Measurements from ENCODE around the gene BICDL2.

The BICDL2 gene

GRCh38 chr16:3007059-3007956 lies 29.4 kb downstream of the BICDL2 start:
- no peak for DNase-seq

GRCh38 chr16:3004781-3005284 lies 31.9 kb downstream of the BICDL2 start:
- DNase-seq, result no peak

- DNase-seq, result no peak
These were observed 32.4 kb downstream of the BICDL2 start for GRCh38 chr16:3004319-3004718.

GRCh38 chr16:3003582-3004270 lies 33.0 kb downstream of the BICDL2 start:
- DNase-seq, result peak; percentile 98

GRCh38 chr16:3001316-3001715 lies 35.4 kb downstream of the BICDL2 start:
- no peak for DNase-seq

DNA sequence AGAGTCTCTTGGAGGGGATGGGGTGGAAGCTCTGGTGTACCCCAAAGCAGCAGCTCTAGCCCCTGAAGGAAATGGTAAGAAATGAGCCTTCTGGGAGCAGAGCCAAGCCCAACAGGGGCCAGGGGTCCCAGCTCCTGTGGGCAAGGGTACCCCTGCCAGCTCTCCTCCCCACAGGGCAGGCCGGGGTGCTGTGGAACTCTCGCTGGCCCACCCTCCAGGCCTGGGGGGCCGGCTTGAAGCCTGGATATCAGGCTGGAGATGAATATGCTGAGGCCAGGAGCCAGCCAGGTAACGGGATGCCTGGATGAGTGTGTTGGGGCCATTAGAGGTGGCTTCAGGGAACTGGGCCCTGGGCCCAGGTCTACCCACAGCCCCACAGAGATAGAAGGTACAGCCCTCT lies 36.2 kb downstream of the BICDL2 start:
- no peak for DNase-seq

DNA sequence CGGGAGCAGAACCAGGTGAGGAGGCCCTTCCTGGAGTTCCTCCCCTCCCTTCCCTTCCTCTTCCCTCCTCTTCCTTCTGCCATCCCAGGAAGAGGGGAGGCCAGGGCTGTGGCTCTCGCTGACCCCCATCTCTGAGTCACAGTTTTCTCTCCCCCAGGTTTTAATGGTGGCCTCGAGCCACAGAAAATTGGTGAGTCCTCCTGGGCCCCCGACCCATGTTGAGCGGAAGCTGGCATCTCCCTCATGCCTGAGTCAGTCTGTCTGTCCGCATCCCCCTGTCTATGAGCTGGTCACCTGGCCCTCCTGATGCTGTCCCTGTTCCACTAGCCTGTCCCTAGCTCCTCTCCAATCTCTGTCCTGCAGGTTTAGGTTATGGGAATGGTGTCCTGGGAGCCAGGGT lies 36.8 kb downstream of the BICDL2 start:
- no peak for DNase-seq

- DNase-seq, result no peak
These were observed 40.4 kb downstream of the BICDL2 start for GRCh38 chr16:2996298-2996697.

GRCh38 chr16:2992383-2993081 lies 44.2 kb downstream of the BICDL2 start:
- DNase-seq, result no peak

DNA sequence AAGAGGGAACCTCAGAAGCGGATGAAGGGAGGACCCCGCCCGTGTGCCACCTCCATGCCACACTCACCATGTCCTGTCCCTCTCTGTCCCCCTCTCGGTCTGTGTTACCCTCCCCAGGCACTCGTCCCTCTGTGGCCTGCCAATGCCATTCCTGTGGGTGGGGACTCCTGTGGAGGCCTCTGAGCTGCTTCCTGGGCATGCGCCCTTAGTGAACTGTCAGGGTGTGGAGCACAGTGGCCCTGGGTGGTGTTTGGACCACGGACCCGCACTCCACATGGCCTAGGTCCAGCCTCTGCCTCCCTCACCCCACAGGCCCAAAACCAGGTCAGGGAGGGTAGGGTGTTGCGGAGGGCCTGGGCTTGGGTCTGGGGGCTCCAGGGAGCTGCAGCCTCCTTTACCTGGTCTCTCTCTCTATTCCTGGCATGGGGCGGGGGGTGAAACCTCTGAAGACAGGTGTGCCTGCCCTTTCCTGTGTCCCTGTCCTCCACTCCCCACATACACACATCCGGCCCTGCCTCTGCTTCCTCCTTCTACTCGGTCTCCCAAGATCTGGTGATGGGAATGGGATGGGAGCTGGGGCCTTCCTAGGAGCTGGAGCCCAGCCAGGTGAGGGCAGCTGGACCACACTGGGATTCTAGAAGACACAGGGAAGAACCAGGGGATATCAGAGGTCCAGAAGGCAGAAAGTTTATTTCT lies 45.0 kb downstream of the BICDL2 start:
- no peak for DNase-seq

DNA sequence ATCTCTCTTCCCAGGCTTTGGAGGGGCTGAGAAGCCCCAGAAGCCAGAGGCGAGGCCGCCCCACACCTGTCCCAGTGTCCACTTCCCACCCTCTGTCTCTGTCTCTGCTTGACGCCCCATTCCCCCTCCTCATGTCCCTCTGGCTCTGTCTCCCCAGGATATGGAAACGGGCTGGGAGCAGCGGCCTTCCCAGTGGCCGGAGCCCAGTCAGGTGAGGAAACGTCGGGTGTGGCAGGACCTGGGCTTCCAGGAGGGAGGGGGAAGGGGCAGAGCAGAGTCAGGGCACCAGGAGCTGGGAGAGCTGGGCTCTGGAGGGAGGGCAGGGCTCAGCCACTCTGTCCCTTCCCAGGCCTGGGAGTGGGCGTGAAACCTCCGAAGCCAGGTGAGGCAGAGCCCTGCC lies 45.9 kb downstream of the BICDL2 start:
- DNase-seq, result no peak

GRCh38 chr16:2988590-2989099 lies 48.1 kb downstream of the BICDL2 start:
- DNase-seq, result no peak

DNA sequence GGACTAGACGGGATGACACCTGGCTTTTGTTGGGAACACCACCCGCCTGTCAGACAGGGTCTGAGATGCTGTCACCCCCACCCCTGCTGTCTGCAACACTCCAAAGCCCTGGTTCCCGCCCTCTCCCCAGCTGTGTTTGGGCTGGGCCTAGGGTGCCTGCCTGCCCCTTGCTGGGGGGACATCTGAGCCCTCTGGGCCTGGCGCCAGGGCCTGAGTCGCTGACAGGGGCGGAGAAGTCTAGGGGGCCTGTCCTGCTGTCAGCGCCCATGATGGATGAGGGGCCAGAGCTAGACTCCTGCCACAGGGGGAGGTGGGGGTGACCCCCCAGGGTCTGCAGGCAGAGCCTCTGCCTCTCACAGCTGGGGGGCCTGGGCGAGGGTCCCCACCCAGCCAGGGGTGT lies 48.9 kb downstream of the BICDL2 start:
- DNase-seq, result peak; percentile 74

DNA sequence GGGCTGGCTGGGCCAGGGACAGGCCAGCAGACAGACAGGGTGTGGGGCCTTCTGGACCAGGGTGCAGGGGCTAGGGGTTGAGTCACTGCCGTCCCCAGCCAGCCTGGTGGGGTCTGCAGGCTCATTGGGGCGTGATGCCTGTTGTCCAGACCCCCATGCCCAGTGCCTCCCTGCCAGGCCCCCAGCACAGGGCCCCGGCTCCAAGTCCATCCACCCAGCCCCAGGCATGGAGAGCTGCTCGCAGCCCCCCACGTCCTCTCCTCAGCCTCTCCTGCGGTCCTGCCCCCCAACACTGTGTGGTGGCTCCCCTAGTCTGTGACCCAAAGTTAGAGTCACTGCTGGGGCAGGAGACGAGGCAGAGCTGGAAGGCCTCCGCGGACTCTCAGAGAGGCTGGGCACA lies 49.5 kb downstream of the BICDL2 start:
- no peak for DNase-seq

DNA sequence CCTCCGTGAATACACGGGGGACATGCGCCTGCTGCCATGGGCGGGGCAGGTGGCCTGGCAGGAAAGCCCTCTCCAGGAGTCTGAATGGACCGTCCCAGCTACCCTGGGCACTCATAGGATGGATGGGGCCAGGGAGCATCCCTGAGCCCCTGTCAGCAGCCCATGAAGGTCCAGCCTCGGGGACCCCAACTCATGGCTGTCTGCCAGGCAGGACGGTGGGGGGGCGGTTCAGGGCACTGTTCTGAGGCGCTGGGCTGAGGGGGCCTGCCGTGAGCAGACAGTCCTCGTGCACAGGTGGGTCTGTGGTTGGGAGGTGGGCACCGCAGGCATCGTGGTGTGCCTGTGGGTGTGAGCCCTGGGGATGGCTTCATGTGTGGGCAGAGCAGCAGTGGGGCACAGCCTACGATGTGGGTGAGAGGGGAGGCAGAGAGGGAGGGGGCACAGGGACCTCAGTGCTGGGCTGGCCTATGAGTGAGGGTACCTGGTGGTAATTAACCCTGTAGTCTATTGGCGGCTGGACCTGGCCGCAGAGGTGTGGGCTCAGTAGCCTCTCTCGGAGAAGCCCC lies 50.0 kb downstream of the BICDL2 start:
- no peak for DNase-seq

GRCh38 chr16:2985893-2986355 lies 50.8 kb downstream of the BICDL2 start:
- no peak for DNase-seq

DNA sequence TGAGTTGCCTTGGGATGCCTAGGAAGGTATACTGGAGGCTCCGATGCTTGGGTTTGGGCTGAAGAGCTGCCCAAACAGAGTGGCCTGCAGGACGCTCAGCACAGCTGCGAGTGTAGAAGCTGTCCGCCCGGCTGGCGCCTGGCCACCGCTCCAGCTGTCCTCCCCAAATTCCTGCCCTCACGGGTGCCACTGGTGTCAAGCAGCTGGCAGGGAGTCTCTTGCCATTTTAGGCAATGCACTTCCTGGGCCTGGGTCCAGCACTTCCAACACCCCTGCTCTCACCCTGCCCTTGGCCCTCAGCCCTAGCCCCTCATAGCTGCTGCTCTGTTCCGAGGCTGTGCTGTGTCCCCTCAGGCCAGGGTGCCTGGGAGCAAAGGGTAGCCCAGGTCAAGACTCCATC lies 51.3 kb downstream of the BICDL2 start:
- peak; percentile 87 for DNase-seq

GRCh38 chr16:2983706-2984136 lies 53.0 kb downstream of the BICDL2 start:
- DNase-seq, result peak; percentile 89

GRCh38 chr16:2982402-2982801 lies 54.3 kb downstream of the BICDL2 start:
- no peak for DNase-seq

DNA sequence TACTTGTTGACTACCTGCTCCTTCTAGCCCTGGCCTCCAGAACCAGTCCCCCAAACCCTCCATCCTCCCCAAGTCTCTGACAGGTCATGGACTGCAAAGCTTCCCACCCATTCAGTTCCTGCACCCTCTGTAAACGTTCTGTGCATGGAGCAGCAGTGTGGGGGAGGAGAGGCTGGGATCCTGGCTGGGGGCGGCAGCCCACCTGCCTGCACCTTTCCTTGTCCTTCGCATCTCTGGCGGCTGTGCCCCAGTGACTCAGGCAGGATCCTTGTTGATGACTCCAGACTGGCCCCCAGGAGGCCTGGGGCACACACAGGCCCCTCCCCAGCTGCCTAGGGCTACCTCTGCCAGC lies 54.9 kb downstream of the BICDL2 start:
- DNase-seq, result no peak

DNA sequence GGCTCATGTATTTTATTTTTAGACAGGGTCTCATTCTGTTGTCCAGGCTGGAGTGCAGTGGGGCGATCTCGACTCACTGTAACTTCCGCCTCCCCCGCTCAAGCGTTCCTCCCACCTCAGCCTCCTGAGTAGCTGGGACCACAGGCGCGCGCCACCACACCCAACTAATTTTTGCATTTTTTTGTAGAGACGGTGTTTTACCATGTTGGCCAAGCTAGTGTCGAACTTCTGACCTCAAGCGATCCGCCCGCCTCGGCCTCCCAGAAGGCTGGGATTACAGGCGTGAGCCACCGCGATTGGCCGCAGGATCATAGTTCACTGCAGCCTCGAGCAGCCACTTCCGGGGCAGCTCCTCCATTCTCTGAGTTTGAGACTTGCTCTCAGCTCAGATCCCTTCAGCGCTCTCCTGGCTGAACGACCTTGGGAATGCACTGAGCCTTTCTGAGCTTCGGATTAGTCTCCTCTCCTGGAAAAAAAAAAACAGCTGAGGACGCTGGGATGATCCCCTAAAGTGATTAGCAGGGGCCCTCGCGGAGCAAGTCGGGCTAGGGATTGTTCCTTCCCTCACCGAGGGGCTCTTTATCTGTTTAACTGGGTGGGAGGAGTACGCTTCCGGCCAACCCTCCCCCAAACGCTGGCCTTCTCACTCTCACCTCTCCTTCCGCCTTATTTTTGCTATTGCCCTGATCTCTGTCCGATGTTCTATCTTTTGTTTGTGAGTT lies 55.4 kb downstream of the BICDL2 start:
- no peak for DNase-seq
